NCI-H1092 (cell line): Measurements from ENCODE around the gene FAM110D.

ENCODE experiments used
- DNase-seq: peaks from one replicate; lab custom pipeline; 2025; lab: John Stamatoyannopoulos, UW

FAM110D gene

DNA sequence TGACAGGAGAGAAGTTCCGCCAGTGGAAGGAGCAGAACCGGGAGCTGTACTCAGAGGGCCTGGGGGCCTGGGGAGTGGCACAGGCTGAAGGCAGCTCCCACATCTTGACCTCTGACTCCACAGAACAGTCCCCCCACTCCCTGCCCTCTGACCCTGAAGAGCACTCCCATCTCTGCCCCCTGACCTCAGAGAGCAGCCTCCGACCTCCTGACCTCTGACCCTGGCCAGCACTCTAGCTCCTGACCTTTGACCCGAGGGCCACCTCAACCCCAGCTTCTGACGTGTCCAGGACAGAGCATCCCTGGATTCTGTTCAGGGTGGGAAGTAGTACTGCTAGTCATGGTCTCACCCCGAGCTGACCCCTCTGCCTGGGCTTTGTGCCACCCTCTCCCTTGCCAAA is 30.5 kb downstream of the FAM110D start:
- no peak for DNase-seq

DNA sequence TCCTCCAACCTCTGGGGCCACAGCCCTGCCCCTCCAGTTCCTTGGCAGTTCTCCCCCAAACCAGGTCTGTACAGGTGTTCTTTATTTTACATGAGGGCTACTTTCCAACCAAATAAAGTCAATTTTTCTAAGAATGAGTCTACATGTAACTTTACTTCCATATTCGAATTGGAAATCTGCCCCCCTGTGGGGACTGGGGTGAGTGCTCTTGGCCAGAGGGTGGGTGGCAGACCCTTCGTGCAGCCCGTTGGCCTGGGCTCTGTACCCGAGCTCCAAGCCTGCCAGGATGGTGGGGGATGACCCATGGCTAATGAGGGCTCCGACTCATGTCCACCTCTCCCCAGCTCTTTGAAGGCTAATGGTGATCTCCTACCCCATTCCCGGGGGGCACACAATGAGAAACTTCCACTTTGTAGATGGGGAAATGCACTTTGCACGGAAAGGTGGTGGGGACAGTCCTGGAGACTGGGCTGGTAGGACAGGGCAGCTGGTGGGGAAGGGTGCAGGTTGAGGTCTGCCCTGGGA is 30.9 kb downstream of the FAM110D start:
- DNase-seq: no peak

DNA sequence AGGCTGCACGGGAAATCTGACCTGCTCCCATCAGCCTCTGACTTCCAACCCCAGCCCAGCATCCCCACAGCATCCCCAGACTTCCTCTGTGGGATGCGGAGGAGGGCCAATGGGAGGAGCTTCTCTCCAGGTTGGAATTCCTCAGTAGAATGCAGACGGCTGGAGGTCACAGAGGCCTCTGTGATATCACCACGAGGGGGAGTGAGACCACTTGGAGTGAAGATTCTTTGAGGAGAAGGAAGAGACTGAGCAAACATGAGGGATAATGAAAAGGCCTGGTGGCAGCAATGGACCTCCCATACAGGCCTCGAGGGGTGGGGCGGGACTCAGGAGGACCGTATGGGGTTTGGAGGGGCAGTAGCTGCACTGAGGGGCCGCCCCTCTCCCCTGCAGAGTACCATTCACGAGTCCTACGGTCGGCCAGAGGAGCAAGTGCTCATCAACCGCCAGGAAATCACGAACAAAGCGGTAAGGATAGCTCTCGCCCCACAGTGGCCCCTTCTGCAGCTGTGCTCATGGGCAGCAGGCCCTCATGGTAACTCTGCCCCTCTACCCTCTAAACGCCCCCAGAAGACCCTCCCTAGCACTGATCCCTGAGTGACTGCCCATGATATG is 31.6 kb downstream of the FAM110D start, which contains the start of gene CATSPER4:
TSS of gene CATSPER4 (plus strand) at position 230 of the 615 bp plus-strand sequence. CDS start at position 256, 26 bp downstream.
- peak; percentile 34 for DNase-seq

GRCh38 chr1:26191739-26192138 is 32.9 kb downstream of the FAM110D start:
- DNase-seq: no peak

- DNase-seq: no peak
These were observed 36.9 kb downstream of the FAM110D start for GRCh38 chr1:26195805-26196204.

DNA sequence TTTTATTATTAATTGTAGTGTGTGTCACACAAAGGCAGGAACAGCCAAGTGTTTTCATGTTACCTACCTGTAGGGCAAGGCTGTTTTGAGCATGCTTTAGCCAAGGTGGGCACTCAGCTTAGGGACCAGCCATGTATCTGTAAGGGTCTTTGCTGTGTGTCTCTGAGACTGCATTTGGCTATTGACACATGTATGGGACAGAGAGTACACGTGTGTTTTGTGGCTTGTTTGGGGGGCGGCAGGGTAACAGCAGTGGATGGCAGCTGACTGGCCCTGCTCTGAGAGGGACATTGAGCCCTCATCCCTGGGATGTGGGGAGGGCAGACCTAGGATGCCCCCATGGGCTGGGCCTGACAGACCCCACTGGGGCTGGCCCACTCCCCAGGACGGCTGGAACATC is 38.4 kb downstream of the FAM110D start:
- no peak for DNase-seq

GRCh38 chr1:26197813-26198212 is 38.9 kb downstream of the FAM110D start:
- DNase-seq: no peak

GRCh38 chr1:26200413-26200812 is 41.5 kb downstream of the FAM110D start:
- no peak for DNase-seq

- DNase-seq: no peak
These were observed 44.9 kb downstream of the FAM110D start for GRCh38 chr1:26203642-26204318.

DNA sequence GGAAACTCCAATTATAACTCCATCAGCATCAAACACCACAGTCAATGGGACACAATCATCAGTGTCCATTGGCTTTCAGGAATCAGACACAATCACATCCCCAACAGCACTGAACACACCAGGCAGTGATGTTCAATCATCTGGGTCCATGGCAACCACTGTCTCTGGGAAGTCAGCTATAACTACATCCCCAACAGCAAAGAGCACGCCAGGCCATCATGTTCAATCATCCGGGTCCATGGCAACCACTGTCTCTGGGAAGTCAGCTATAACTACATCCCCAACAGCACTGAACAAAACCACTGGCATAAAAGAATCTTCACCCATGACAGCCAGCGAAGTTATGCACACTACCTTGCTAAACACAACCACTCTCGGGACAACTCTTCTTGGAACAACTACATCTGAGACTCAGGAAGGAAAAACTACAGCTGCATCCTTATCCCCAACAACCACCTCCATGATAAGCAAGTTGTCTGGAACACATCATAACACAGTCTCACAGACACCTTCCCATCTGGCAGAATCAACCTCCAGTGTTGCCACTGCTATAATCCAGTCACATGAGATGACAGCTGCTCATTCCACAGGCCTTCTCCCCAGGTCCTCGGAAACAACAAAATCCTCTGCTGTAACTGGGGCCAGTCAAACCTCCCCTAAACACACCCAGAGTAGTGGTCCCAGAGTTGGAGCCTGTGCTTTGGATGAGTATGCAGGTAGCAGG is 51.4 kb downstream of the FAM110D start:
- no peak for DNase-seq

DNA sequence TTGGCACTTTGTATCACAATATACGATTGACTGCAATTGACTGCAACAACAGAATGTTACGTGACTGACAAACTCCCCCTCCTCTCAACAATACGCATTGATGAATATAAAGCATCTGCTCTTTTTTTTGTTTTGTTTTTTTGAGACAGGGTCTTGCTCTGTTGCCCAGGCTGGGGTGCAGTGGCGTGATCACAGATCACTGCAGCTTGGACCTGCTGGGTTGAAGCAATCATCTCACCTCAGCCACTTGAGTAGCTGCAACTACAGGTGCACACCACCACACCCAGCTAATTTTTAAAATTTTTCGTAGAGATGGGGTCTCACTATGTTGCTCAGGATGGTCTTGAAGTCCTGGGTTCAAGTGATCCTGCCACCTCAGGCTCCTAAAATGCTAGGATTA is 53.8 kb downstream of the FAM110D start:
- no peak for DNase-seq

GRCh38 chr1:26213335-26213905 is 54.5 kb downstream of the FAM110D start:
- no peak for DNase-seq
